LHCN-M2 (cell line): ENCODE data around the gene GBGT1. TPM values are rescaled to one million over a fixed set of nuclear protein-coding genes. Genes with fewer than 3 reads are reported as not detected.
"Not testable (repeated sequence)": the region's sequence is repeated elsewhere in the genome, so short reads cannot be mapped to it uniquely, and the experiment has no call there.

Experiments used
- DNase-seq: peaks from one replicate; pipeline ENCODE4 v3.0.0-alpha.2; 2012; ENCODE audit warnings: low read depth
- polyA plus RNA-seq: library from polyadenylated mRNA; unstranded; fragments of >200 nt; gene quantifications from one replicate; pipeline ENCODE4 v1.2.1, GENCODE V29; 2012; ENCODE audit warnings: missing spikeins
- total RNA-seq: library from RNA; depleted of rRNA; stranded (reverse); fragments of >200 nt; gene quantifications from 2 replicates; pipeline ENCODE4 v1.2.3, GENCODE V29; 2014; rRNA removed

The GBGT1 gene
- total RNA-seq = 0.34 and 1.3 TPM in 2 replicates
- polyA plus RNA-seq = 0.56 TPM

GRCh38 chr9:133163504-133164172, at the start of gene GBGT1:
Gene GBGT1 (minus strand): TSS chr9:133163914. CDS start chr9:133162412, 1,502 bp downstream.
- DNase-seq = no peak

GRCh38 chr9:133210609-133211008, 46.9 kb upstream of the GBGT1 start:
- no peak for DNase-seq

GRCh38 chr9:133210202-133210532, 46.5 kb upstream of the GBGT1 start:
- DNase-seq = no peak

GRCh38 chr9:133209327-133210201, 45.9 kb upstream of the GBGT1 start:
- not testable (repeated sequence) for DNase-seq

GRCh38 chr9:133208880-133209300, 45.2 kb upstream of the GBGT1 start, which contains the start of gene OBP2B:
Gene OBP2B (minus strand): TSS chr9:133209250. CDS start chr9:133209199, 51 bp downstream.
- not testable (repeated sequence) for DNase-seq

- DNase-seq = not testable (repeated sequence)
Observed at GRCh38 chr9:133208171-133208879, 44.6 kb upstream of the GBGT1 start.

GRCh38 chr9:133207540-133208170, 43.9 kb upstream of the GBGT1 start:
- DNase-seq = no peak

GRCh38 chr9:133207021-133207531, 43.4 kb upstream of the GBGT1 start:
- no peak for DNase-seq

GRCh38 chr9:133205996-133206931, 42.5 kb upstream of the GBGT1 start:
- no peak for DNase-seq

- not testable (repeated sequence) for DNase-seq
Observed at GRCh38 chr9:133205481-133205887, 41.8 kb upstream of the GBGT1 start.

- DNase-seq = no peak
Observed at GRCh38 chr9:133204993-133205336, 41.3 kb upstream of the GBGT1 start.

- no peak for DNase-seq
Observed at GRCh38 chr9:133204335-133204992, 40.8 kb upstream of the GBGT1 start.

- no peak for DNase-seq
Observed at GRCh38 chr9:133203506-133204075, 39.9 kb upstream of the GBGT1 start.

GRCh38 chr9:133202688-133203453, 39.2 kb upstream of the GBGT1 start:
- no peak for DNase-seq

GRCh38 chr9:133202145-133202513, 38.4 kb upstream of the GBGT1 start:
- DNase-seq = no peak

GRCh38 chr9:133201424-133202144, 37.9 kb upstream of the GBGT1 start:
- DNase-seq = no peak

GRCh38 chr9:133200631-133201030, 36.9 kb upstream of the GBGT1 start:
- no peak for DNase-seq
